Adrenal gland (tissue), 12 donors: ENCODE data around the gene ADORA2A. TPM values are rescaled to one million over a fixed set of nuclear protein-coding genes. Genes with fewer than 3 reads are reported as not detected.
"Not testable (repeated sequence)": the region's sequence is repeated elsewhere in the genome, so short reads cannot be mapped to it uniquely, and the experiment has no call there.

Experiments
- DNase-seq, 7 donors: peaks; one replicate each; pipeline ENCODE4 v3.0.0-alpha.2; 2019 to 2020
- H3K27ac ChIP-seq, 5 donors: fragments of 200-600 bp; sonication (generic) in 4 of 5; 1 replicate in 3 of 5; 2 replicates in 2 of 5; pipeline versions ENCODE4 v1.5.1 to v1.8.0; 2016 to 2020; ENCODE audit warnings: mild to moderate bottlenecking in 1 of 5
- H3K27me3 ChIP-seq: fragments of 200-600 bp; 2 replicates; pipeline ENCODE4 v1.8.0; 2021
- H3K36me3 ChIP-seq, 2 donors: fragments of 200-600 bp; replicated peaks in 1 of 2; 1 replicate in 1 of 2; 2 replicates in 1 of 2; pipeline versions ENCODE4 v1.5.1 to v1.8.0; 2018 to 2022
- H3K4me1 ChIP-seq, 2 donors: fragments of 200-600 bp; replicated peaks in 1 of 2; 1 replicate in 1 of 2; 2 replicates in 1 of 2; pipeline versions ENCODE4 v1.5.1 to v1.8.0; 2018 to 2021
- H3K4me3 ChIP-seq, 4 donors: fragments of 200-600 bp; sonication (generic) in 3 of 4; one replicate each; pipeline ENCODE4 v1.5.1; 2016 to 2018
- H3K9me3 ChIP-seq, 3 donors: fragments of 200-600 bp; sonication (generic) in 1 of 3; replicated peaks in 1 of 3; 1 replicate in 2 of 3; 2 replicates in 1 of 3; pipeline versions ENCODE4 v1.5.1 to v1.8.0; 2016 to 2021
- POLR2A ChIP-seq, 2 donors: fragments of 450-650 bp; IDR thresholded peaks; one replicate each; pipeline ENCODE4 v1.6.1; 2017; ENCODE audit warnings: antibody characterized with exemption in 2 of 2, mild to moderate bottlenecking in 2 of 2, moderate library complexity in 1 of 2
- WGBS, 4 donors: extraction: QIAGEN DNeasy Blood & Tissue Kit in 2 of 4; methylation state at CpG; one replicate each; pipeline versions ENCODE4 v1.1.5 to v1.1.7; 2013 to 2017; 5-methylcytosine and 5-hydroxymethylcytosine counted together
- intact Hi-C, 2 donors: fragments of 100-400 bp; cut with DNase I; formaldehyde crosslinking; loops; one replicate each; pipeline versions ENCODE4 v1.14.1 to v1.15.0; 2022 to 2023
- polyA plus RNA-seq, 3 donors: library from polyadenylated mRNA; stranded (reverse); fragments of 200-250 nt in 2 of 3; fragments of 350-450 nt in 1 of 3; fragmentation: Illumina TruSeq in 1 of 3; extraction: RNeasy Lipid Tissue Mini Kit (QIAGEN cat#74804) in 1 of 3; gene quantifications; one replicate each; pipeline ENCODE4 v1.2.3, GENCODE V29; 2013 to 2014
- total RNA-seq, 9 donors: library from RNA; depleted of rRNA in 4 of 9; stranded (reverse); fragments of >200 nt in 4 of 9; fragments of 120-200 nt in 1 of 9; fragmentation: NEBNext Ultra II Directional in 1 of 9; extraction: Animal tissue kit (Norgen Biotek cat#: 25700) in 1 of 9; gene quantifications; one replicate each; pipeline versions ENCODE4 v1.1.0 to v1.2.4, GENCODE V29; 2013 to 2023
- TF ChIP-seq, protein P1 (sequence below), 6 experiments: fragments of 450-650 bp in 4 of 6; fragments of 200-600 bp in 2 of 6; sonication (generic) in 1 of 6; IDR thresholded peaks; 1 replicate in 5 of 6; 2 replicates in 1 of 6; pipeline versions ENCODE4 v1.5.1 to v1.8.0; 2016 to 2021; ENCODE audit warnings: antibody characterized with exemption in 6 of 6, mild to moderate bottlenecking in 2 of 6, moderate library complexity in 1 of 6
- donor health status: healthy with polysubstance abuse.
- donor health status: Bipolar disorder and iron deficiency.
- donor health status: DM: yes; HTN: yes; CAD: no.
- donor health status: DM: no; HTN: no; CAD: no.
- donor health status: DM: no; HTN: no; CAD: no.
- donor health status: DM: yes; HTN: yes; CAD: no.

Gene ADORA2A
- total and polyA plus RNA-seq, 12 donors: 2.9 to 16.4 (median 6.5) TPM

DNA sequence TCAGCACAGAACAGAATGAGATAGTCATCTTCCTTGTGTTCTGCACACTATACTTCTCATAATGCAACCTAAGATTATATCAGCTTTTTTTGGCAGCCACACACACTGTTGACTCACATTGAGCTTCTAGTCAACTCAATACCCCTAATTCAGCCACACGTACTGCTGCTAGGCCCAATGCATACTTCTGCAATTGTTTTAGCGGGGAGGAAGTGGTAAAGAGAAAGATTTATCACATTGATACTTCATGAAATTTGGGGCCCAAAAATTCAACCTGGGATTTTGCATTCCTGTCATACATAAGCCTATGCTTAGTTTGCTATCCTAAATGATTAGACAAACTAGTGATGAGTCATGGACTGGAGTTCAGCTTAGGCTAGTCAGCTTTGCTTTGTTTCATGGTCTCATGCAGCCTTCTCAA, 59.1 kb downstream of the ADORA2A start:
- Histone ChIP-seq H3K9me3 (no peaks in the 10 kb centered on the region), H3K27me3 (no peaks in the 10 kb centered on the region), H3K4me1 (peaks cover 0 to 11% of the 10 kb centered on the region in 2 donors), H3K36me3 (no peaks in the 10 kb centered on the region), H3K4me3 (no peak overlapping the region), H3K27ac (no peak overlapping the region)
- intact Hi-C loops: no loop called here
- DNase-seq: no peak
- WGBS, 4 donors: 69 to 100% (median 77%) methylated on average over 2 of the region's 2 CpGs
- TF ChIP-seq POLR2A (IDR thresholded peaks at IDR 0.05): no peak
- TF ChIP-seq, protein P1, sequence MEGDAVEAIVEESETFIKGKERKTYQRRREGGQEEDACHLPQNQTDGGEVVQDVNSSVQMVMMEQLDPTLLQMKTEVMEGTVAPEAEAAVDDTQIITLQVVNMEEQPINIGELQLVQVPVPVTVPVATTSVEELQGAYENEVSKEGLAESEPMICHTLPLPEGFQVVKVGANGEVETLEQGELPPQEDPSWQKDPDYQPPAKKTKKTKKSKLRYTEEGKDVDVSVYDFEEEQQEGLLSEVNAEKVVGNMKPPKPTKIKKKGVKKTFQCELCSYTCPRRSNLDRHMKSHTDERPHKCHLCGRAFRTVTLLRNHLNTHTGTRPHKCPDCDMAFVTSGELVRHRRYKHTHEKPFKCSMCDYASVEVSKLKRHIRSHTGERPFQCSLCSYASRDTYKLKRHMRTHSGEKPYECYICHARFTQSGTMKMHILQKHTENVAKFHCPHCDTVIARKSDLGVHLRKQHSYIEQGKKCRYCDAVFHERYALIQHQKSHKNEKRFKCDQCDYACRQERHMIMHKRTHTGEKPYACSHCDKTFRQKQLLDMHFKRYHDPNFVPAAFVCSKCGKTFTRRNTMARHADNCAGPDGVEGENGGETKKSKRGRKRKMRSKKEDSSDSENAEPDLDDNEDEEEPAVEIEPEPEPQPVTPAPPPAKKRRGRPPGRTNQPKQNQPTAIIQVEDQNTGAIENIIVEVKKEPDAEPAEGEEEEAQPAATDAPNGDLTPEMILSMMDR (IDR thresholded peaks at IDR 0.05): no peak

DNA sequence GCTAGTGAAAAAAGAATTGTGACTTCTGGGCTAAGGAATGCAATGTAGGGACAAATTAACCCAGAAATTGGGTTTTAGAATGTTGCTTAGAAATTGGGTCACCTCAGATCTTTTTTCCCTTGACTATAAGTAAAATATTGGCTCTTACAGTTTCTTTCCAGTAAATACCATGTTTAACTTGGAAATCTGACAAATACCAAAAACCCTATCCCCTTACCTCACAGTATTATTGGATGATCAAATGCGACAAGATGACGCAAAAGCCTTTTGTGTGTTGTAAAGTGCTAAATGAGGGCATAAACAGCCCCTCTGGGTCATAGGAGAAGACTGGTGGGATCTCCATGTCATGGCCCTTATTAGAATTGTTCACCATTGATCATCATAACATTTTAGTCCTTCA, 61.6 kb downstream of the ADORA2A start:
- H3K9me3 ChIP-seq: no peaks in the 10 kb centered on the region
- no peak for DNase-seq
- intact Hi-C loops: no loop called here
- peaks cover 1% of the 10 kb centered on the region for H3K27me3 ChIP-seq
- TF ChIP-seq, protein P1 (IDR thresholded peaks at IDR 0.05): no peak
- TF ChIP-seq POLR2A (IDR thresholded peaks at IDR 0.05): no peak
- H3K36me3 ChIP-seq: no peaks in the 10 kb centered on the region
- H3K4me1 ChIP-seq: no peaks in the 10 kb centered on the region
- no peak overlapping the region for H3K4me3 ChIP-seq
- H3K27ac ChIP-seq: no peak overlapping the region
- 46 to 78% (median 75%) methylated on average over 2 of the region's 2 CpGs for WGBS, 4 donors

DNA sequence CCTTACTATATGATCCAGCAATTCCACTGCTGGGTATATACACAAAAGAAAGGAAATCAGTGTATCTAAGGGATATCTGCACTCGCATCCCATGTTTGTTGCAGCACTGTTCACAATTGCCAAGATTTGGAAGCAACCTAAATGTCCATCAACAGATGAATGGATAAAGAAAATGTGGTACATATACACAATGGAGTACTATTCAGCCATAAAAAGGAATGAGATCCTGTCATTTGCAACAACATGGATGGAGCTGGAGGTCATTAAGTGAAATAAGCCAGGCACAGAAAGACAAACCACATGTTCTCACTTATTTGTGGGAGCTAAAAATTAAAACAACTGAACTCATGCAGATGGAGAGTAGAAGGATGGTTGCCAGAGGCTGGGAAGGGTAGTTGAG, 62.0 kb downstream of the ADORA2A start:
- H3K36me3 ChIP-seq, H3K27me3 ChIP-seq, H3K27ac ChIP-seq, H3K4me3 ChIP-seq, DNase-seq, H3K9me3 ChIP-seq, intact Hi-C loops, H3K4me1 ChIP-seq: not testable (repeated sequence)
- 84 to 97% (median 90%) methylated on average over 1 of the region's 1 CpG for WGBS, 4 donors

Other genes starting within 250 kb of the ADORA2A start
- 10 to 100 TPM in 5 of 9 donors, 1 to 10 TPM in 3, under 1 TPM in 1; 0.28 to 62.7 (median 15.2) TPM for gene SUSD2, start 246.1 kb upstream of the ADORA2A start, total RNA-seq
- 10 to 100 TPM in 2 of 3 donors, 1 to 10 TPM in 1; 3.2 to 30.8 (median 23.2) TPM for gene SUSD2, start 246.1 kb upstream of the ADORA2A start, polyA plus RNA-seq
- 100 to 1,000 TPM in 2 of 9 donors, 10 to 100 TPM in 6, 1 to 10 TPM in 1; 7.5 to 149 (median 68.6) TPM for gene GGT5, start 182.5 kb upstream of the ADORA2A start, total RNA-seq
- gene GGT5, start 182.5 kb upstream of the ADORA2A start, polyA plus RNA-seq: 100 to 1,000 TPM in 2 of 3 donors, 10 to 100 TPM in 1; 57.9 to 116 (median 115) TPM
- 100 to 1,000 TPM in 1 of 9 donors, 10 to 100 TPM in 8; 35.6 to 121 (median 59.0) TPM for gene SPECC1L, start 156.8 kb upstream of the ADORA2A start, total RNA-seq
- gene SPECC1L, start 156.8 kb upstream of the ADORA2A start, polyA plus RNA-seq: 10 to 100 TPM in 2 of 3 donors, 1 to 10 TPM in 1; 7.2 to 39.3 (median 11.6) TPM
- 1 to 10 TPM in 2 of 9 donors, under 1 TPM in 6, not detected in 1; 0.11 to 2.2 (median 0.32) TPM for gene UPB1, start 67.7 kb downstream of the ADORA2A start, total RNA-seq
- under 1 TPM; 0.11 to 0.48 (median 0.34) TPM for gene UPB1, start 67.7 kb downstream of the ADORA2A start, polyA plus RNA-seq
- gene GUCD1, start 127.5 kb downstream of the ADORA2A start, total RNA-seq: 100 to 1,000 TPM in 6 of 9 donors, 10 to 100 TPM in 3; 91.2 to 162 (median 114) TPM
- 100 to 1,000 TPM in 2 of 3 donors, 10 to 100 TPM in 1; 75.4 to 123 (median 107) TPM for gene GUCD1, start 127.5 kb downstream of the ADORA2A start, polyA plus RNA-seq
- gene SNRPD3, start 128.4 kb downstream of the ADORA2A start, total RNA-seq: 100 to 1,000 TPM in 3 of 9 donors, 10 to 100 TPM in 6; 66.4 to 162 (median 78.3) TPM
- gene SNRPD3, start 128.4 kb downstream of the ADORA2A start, polyA plus RNA-seq: 100 to 1,000 TPM in 2 of 3 donors, 10 to 100 TPM in 1; 55.7 to 223 (median 126) TPM
- gene LRRC75B, start 165.5 kb downstream of the ADORA2A start, total RNA-seq: 10 to 100 TPM in 1 of 9 donors, 1 to 10 TPM in 8; 2.2 to 10.8 (median 5.4) TPM
- 10 to 100 TPM in 2 of 3 donors, 1 to 10 TPM in 1; 1.5 to 48.3 (median 20.4) TPM for gene LRRC75B, start 165.5 kb downstream of the ADORA2A start, polyA plus RNA-seq
- gene GGT1, start 175.6 kb downstream of the ADORA2A start, total RNA-seq: 10 to 100 TPM in 1 of 9 donors, 1 to 10 TPM in 8; 1.2 to 59.8 (median 3.9) TPM
- gene GGT1, start 175.6 kb downstream of the ADORA2A start, polyA plus RNA-seq: 10 to 100 TPM in 1 of 3 donors, 1 to 10 TPM in 1, under 1 TPM in 1; 0.97 to 13.3 (median 9.8) TPM